Stimulated activated CD4-positive, alpha-beta T cell treated with anti-CD3 and anti-CD28 coated beads, Interleukin-15, amount 100 ng/mL, for 1 hour (primary cell): ENCODE data around the gene PTBP3.

Experiments used
- DNase-seq, 2 donors: peaks; one replicate each; pipeline ENCODE4 v3.0.0-alpha.2; 2020; ENCODE audit warnings: low read depth in 1 of 2, low spot score in 1 of 2

PTBP3 gene

GRCh38 chr9:112170968-112171367, 162.5 kb downstream of the PTBP3 start:
- DNase-seq = no peak

GRCh38 chr9:112170235-112170634, 163.2 kb downstream of the PTBP3 start:
- no peak for DNase-seq

GRCh38 chr9:112169368-112169767, 164.1 kb downstream of the PTBP3 start:
- DNase-seq = no peak

- DNase-seq = no peak
Observed at GRCh38 chr9:112168197-112168596, 165.2 kb downstream of the PTBP3 start.
